Left hindlimb (tissue), 1 donor: Measurements from ENCODE around the gene CMKLR1.

Source experiments
- DNase-seq: peaks from one replicate; pipeline ENCODE4 v3.0.0-alpha.2; 2018

The CMKLR1 gene

DNA sequence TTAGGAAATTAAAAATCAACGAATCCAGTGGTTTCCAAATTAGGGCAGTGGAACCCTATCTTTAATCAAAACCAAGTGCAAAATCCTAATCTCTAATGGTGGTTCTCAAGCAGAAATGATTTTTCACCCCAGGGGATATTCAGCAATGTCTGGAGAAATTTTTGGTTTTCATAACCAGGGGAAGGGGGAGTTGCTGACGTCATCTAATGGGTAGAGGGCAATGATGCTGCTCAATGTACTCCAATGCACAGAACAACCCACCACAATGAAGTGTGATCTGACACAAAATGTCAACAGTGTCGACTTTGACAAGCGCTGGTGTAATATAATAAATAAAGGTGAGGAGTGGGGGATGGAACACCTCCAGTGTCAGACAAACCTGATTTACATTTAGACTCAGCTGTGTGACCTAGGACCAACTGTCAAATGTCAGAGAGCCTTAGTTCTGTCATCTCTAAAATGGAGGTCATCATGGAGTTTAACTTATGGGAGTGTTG is 81.5 kb downstream of the CMKLR1 start:
- no peak for DNase-seq

DNA sequence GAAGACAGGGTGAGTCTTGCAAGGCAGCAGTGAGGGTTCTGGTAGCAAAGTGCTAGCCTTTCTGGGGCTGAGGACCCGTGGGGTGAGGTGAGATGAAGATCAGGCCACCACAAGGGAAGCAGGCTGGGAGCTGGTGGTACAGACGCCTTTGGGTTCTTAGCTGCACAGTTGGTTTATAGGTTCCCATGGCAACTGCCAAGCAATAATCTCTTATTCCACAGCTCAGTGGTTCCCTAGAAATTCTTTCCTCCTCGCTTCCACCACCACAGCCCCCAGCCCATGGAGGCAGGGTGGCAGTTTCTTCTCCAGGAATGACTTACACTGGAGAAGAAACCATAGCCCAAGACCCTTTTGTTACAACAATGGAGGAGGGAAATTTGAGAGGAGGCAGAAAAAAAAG is 82.1 kb downstream of the CMKLR1 start:
- no peak for DNase-seq

DNA sequence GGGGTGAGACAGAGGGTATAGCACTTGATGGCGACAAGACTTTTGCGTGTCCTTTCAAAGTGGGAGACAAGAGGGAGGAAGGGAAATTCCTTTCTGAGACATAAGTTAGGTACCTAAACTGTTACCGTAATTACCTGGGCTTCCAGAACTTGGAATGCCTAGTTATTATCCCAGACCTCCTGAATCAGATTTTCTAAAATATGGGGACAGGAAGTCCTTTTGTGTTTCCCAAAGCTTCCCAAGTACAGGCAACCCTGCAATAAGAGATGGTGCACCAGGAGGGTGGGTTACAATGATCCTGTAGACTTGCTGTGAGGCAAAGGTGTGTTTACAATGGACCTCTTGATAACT is 83.9 kb downstream of the CMKLR1 start:
- no peak for DNase-seq

DNA sequence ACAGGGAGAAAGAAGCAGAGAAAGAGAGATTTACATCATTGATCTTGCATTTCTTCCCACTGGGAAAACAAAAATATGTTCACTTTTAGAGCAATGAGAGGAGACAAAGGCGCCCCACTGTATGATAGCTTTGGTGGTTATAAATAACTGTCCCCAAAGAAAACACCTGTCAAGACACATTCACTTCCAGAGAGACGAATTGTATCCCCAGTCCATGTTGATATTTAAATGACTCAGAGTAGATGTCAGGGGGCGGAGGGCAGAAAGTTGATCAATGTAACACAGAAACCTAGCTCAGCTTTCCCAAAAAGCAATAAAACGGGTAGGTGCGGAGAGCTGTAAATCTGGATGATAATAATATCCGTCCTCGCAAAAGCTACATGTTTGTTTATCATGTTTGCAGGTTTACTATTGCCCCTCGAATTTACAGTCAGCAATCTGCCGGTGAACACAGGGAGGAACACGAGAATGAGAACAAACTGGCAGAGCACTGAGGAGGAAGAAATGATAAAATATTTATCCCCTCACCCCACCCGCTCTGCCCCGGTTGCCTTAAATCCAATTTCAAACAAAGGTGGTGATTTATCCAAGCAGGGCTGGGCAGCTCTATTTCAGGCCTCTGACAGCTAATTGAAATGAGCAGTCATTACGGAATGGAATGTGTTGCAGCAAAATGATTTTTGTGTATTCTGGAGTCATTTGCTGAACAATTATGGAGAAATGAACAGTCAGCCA is 84.4 kb downstream of the CMKLR1 start:
- no peak for DNase-seq

DNA sequence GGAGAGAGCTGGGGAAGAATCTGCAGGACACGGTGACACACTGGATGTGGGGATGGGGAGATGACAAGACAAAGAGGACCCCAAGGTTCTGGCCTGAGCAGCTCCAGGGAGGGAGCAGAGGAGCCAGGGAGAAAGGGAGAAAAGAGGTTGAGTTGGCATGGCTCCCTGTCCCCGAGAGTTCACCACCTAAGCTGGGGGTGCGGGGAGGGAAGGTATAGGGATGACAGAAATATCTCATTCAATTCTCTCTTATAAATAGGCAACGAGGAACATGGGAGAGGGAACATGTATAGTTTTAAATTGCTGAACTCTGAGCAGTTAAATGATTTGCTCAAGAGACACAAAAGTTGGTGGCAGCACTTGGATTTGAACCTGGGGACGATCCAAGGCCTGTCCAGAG is 85.1 kb downstream of the CMKLR1 start:
- no peak for DNase-seq

DNA sequence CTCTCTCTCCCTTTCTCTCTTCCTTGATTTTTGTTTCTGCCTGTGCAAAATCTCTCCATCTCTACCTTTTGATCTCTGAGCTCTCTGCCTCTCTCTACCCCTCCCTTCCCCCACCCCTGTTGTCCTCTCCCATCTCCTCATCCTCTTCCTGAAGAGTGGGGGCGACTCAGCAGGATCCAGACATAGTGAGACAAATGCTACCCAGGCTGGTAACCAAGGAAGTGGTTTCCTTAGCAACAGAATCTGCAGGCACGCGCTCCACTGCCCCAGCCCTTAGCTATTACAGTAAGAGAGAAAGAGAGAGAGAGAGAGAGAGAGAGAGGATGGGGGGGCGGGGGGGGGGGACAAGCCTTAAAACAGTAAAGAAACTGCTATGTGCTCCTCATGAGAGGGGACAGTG is 85.6 kb downstream of the CMKLR1 start:
- no peak for DNase-seq

DNA sequence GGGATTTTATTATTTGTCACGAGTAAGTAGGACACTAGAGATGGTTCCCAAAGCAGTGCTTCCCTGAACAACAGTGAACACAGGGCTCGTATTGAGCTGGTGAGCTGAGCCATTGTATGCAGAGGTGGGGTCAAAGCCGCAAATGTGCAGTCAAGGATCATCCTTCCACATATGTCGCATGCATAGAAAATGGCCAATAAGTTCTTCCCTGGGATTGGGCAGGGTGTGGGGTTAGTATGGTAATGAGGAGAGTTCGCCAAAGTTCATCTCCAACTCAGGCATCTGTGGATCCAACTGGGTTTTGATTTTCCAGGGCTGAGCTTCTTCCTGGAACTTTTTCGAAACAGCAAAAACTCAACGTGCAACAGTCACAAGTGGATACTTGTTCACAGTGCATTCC is 86.6 kb downstream of the CMKLR1 start:
- DNase-seq: no peak

DNA sequence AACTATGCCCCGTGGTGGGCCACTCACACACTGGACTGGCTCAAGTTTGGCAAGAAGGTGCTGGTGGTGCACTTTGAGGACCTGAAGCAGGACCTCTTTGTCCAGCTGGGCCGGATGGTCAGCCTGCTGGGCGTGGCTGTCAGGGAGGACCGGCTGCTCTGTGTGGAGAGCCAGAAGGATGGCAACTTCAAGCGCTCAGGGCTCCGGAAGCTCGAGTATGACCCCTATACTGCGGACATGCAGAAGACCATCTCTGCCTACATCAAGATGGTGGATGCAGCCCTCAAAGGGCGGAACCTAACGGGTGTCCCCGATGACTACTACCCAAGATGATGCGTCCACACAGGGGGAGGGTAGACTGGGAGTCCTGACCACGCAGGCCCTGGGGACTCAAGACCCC is 91.1 kb downstream of the CMKLR1 start:
- no peak for DNase-seq

DNA sequence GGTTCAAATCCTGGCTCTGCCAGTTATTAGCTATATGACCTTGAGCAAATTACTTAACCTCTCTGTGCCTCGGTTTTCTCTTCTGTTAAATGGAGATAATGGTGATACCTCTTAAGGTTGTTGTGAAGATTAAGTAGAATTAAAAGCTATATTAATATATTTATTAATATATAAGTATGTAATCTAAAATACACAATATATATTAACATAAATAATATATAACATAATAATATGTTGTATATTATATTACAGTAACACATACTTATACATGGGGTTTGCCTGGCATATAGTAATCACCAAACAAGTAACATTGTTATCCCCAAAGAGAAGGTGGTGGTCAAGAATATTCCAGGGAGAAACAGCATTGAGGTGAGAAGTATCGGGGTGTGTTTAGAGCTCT is 92.0 kb downstream of the CMKLR1 start:
- no peak for DNase-seq

DNA sequence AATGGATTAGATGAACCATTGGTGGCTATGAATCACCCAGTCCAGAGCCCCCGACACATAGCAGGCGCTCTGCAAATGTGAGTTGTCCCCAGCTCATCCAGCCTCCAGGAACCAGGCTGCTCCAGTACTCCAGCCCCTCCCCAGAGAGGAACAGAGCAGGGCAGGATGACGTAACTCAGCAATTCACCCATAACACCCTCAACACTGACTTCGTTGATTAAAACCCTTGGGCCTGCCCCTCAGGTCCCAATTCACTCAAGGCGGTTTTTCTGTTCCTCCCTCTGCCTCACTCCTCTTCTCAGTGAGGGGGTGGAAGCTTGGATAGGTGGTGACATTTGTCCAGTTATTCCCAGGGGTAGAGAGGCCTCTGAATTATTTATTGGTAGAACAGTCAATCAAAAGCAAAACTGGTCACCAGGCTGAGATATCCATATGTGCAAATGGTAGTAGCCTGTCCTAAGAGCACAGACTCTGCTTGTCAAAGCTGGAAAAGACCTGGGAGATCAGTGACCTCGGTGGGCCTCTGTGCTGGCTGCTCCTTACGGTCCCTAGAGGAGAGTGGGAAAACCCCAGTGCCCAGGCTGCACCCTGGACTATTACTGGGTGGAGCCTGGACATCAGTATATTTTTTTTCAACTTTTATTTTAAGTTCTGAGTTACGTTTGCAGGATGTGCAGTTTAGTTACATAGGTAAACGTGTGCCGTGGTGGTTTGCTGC is 97.0 kb downstream of the CMKLR1 start:
- no peak for DNase-seq

DNA sequence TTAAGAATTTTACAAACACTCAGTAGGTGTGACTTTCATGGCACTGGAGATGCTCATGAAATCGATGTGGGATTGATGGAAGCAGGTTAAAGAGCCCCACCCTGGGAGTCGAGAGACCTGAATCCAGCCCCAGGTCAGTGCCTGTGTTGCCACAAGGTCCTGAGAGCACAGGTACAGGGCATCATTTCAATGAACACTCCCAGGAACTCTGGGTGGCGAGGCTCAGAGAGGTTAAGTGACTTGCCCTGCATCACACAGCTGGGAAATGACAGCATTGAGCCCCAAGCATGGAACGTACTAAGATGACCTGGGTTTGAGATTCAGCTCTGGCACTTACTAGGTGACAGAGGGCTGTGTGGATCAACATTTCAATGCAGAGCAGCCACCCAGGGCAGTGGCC is 98.2 kb downstream of the CMKLR1 start:
- no peak for DNase-seq

DNA sequence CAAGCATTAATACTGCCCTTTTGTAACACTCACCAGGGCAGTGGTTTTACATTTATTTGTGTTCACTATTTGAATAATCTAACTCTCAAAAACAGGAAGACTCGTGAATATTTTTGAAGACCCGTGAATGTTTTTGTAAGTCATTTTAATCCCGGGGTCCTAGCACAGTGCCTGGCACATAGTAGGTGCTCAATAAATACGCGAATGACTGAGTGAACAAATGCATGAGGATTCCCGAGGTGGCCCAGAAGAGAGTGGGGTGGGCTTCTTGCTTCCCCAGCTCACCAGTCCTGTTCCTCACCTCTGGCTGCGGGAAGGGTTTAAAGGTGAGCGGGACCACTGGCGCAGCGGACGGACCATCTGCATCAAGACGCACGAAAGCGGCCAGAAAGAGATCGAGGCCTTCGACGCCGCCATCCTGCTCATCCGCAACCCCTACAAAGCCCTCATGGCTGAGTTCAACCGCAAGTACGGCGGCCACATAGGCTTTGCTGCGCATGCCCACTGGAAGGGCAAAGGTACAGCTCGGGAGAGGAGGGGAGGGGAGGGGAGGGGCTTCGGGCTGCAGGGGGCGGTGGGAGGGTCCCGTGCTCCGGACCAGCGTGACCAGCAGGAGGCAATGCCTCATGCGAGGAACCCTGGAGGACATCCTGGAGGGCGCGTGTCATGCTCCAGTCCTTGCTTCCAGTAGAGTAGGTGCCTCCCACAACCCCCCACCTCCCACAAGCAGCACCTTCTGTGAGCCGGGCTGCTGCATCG is 98.9 kb downstream of the CMKLR1 start:
- DNase-seq: no peak

DNA sequence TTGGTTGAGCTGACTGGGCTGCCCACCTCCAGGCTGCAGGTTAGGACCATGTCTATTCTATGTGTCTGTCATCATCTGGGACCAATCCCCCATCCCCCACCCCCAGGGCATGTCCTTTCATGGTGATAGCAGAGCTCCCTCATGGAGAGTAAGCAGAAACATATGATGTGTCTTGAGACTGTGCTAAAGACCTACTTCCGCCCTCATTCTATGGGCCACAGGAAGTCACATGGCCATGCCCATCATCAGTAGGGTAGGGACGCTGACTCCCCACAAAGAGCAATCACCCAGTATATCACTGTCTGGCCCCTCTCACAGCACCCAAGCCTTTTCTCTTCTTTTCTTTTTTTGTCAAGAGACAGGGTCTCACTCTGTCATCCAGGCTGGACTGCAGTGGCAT is 99.7 kb downstream of the CMKLR1 start:
- DNase-seq: no peak

DNA sequence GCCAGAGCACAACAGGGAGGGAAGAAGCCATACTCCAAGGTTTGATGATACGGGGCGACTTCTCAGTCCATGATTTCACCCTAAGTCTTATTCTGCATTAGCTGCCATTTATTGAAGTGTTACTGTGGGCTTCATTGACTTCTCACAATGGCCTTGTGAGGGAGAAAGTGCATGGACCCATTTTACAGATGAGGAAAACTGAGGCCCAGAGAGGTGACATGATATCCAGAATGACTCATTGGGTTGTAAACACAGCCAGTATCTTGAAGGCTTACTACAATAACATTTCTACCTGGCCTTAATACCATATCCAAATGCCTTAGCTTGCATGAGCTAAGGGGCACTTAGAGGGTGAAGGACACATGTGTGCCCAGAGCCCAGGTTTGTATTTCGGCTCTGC is 100.6 kb downstream of the CMKLR1 start:
- no peak for DNase-seq
